ENCODE data around the gene DPYSL3.

Gene DPYSL3

GRCh38 chr5:147360816-147361215 is 149.1 kb downstream of the DPYSL3 start:
- DNase-seq = no peak

- no peak for DNase-seq
These were observed 150.3 kb downstream of the DPYSL3 start for GRCh38 chr5:147359581-147359980.

- DNase-seq = no peak
These were observed 150.8 kb downstream of the DPYSL3 start for GRCh38 chr5:147359101-147359500.

- DNase-seq = no peak
These were observed 160.6 kb downstream of the DPYSL3 start for GRCh38 chr5:147349241-147349640.

- no peak for DNase-seq
These were observed 161.4 kb downstream of the DPYSL3 start for GRCh38 chr5:147348451-147348850.

GRCh38 chr5:147348046-147348445 is 161.8 kb downstream of the DPYSL3 start:
- DNase-seq = no peak

- no peak for DNase-seq
These were observed 163.8 kb downstream of the DPYSL3 start for GRCh38 chr5:147346006-147346561.

GRCh38 chr5:147344861-147345260 is 165.0 kb downstream of the DPYSL3 start:
- DNase-seq = no peak

- DNase-seq = no peak
These were observed 168.5 kb downstream of the DPYSL3 start for GRCh38 chr5:147341345-147341744.

GRCh38 chr5:147340941-147341340 is 168.9 kb downstream of the DPYSL3 start:
- no peak for DNase-seq

Data from activated gamma-delta T cell treated with Interleukin-2 at 50 U/mL for 16 hours (primary cell).